IMR-90 (cell line): ENCODE data around the gene IPO13. TPM values are rescaled to one million over a fixed set of nuclear protein-coding genes. Genes with fewer than 3 reads are reported as not detected.

ENCODE experiments used
- polyA plus RNA-seq, 3 experiments: library from polyadenylated mRNA; depleted of rRNA; stranded (reverse); fragments of >200 nt; gene quantifications; 2 replicates each; pipeline ENCODE4 v1.2.3, GENCODE V29; 2012; ENCODE audit warnings: low replicate concordance in 1 of 3
- total RNA-seq: library from RNA; depleted of rRNA; stranded (reverse); fragments of >200 nt; gene quantifications from 2 replicates; pipeline ENCODE4 v1.2.3, GENCODE V29; 2012; rRNA removed

IPO13 gene
- total and polyA plus RNA-seq, 2 of the 4 experiments (the other 2 are of a cell fraction) = 15.2 to 18.7 TPM

Other genes starting within 250 kb of the IPO13 start
- gene ST3GAL3, start 239.4 kb upstream of the IPO13 start, total RNA-seq = 10.3 and 12.0 TPM in 2 replicates
- gene ST3GAL3, start 239.4 kb upstream of the IPO13 start, polyA plus RNA-seq (2012; rRNA removed) = 14.8 and 16.3 TPM in 2 replicates
- not detected in 2 replicates for gene ARTN, start 13.1 kb upstream of the IPO13 start, total RNA-seq
- 0.23 and 0.29 TPM in 2 replicates for gene ARTN, start 13.1 kb upstream of the IPO13 start, polyA plus RNA-seq (2012; rRNA removed)
- gene DPH2, start 23.1 kb downstream of the IPO13 start, total RNA-seq = 18.9 and 21.0 TPM in 2 replicates
- 32.2 and 38.0 TPM in 2 replicates for gene DPH2, start 23.1 kb downstream of the IPO13 start, polyA plus RNA-seq (2012; rRNA removed)
- 72.1 and 80.3 TPM in 2 replicates for gene ATP6V0B, start 28.0 kb downstream of the IPO13 start, total RNA-seq
- 169 and 209 TPM in 2 replicates for gene ATP6V0B, start 28.0 kb downstream of the IPO13 start, polyA plus RNA-seq (2012; rRNA removed)
- 57.2 and 60.8 TPM in 2 replicates for gene B4GALT2, start 32.3 kb downstream of the IPO13 start, total RNA-seq
- gene B4GALT2, start 32.3 kb downstream of the IPO13 start, polyA plus RNA-seq (2012; rRNA removed) = 52.3 and 74.7 TPM in 2 replicates
- gene CCDC24, start 44.6 kb downstream of the IPO13 start, total RNA-seq = 1.4 and 1.7 TPM in 2 replicates
- gene CCDC24, start 44.6 kb downstream of the IPO13 start, polyA plus RNA-seq (2012; rRNA removed) = 4.3 and 4.6 TPM in 2 replicates
- 1.9 and 2.0 TPM in 2 replicates for gene SLC6A9, start 84.5 kb downstream of the IPO13 start, total RNA-seq
- gene SLC6A9, start 84.5 kb downstream of the IPO13 start, polyA plus RNA-seq (2012; rRNA removed) = 6.2 and 6.6 TPM in 2 replicates
- gene KLF17, start 171.9 kb downstream of the IPO13 start, total RNA-seq = 0.28 and 0.36 TPM in 2 replicates
- 0.14 and 0.17 TPM in 2 replicates for gene KLF17, start 171.9 kb downstream of the IPO13 start, polyA plus RNA-seq (2012; rRNA removed)
- not detected in 2 replicates for gene KLF18, start 194.7 kb downstream of the IPO13 start, total RNA-seq
- not detected in 2 replicates for gene KLF18, start 194.7 kb downstream of the IPO13 start, polyA plus RNA-seq (2012; rRNA removed)